K562 treated with DMSO at 1 percent for 24 hours (cell line): ENCODE measurements around the gene TMPRSS13. TPM values are rescaled to one million over a fixed set of nuclear protein-coding genes. Genes with fewer than 3 reads are reported as not detected.

Experiments
- total RNA-seq: library from RNA; unstranded; fragments of 300-600 nt; gene quantifications from 2 replicates; pipeline ENCODE4 v1.2.3, GENCODE V29; 2022; ENCODE audit warnings: low read depth; ENCODE audit not compliant: insufficient read depth

Gene TMPRSS13
- 0.36 and 0.57 TPM in 2 replicates for total RNA-seq

GRCh38 chr11:117929142-117929915 is at the start of gene TMPRSS13:
TSS of gene TMPRSS13 (minus strand) at chr11:117929402. CDS start at chr11:117929307, 95 bp downstream.

GRCh38 chr11:117876341-117877119 is 52.7 kb downstream of the TMPRSS13 start, which contains the start of gene FXYD6:
TSS of gene FXYD6 (minus strand) at chr11:117876658. CDS start at chr11:117842776, 33,882 bp downstream.

Other genes starting within 250 kb of the TMPRSS13 start
- not detected in 2 replicates for gene DSCAML1, start 132.2 kb downstream of the TMPRSS13 start, total RNA-seq
- not detected in 2 replicates for gene FXYD2, start 104.7 kb downstream of the TMPRSS13 start, total RNA-seq
- gene FXYD6, start 52.7 kb downstream of the TMPRSS13 start, total RNA-seq = not detected in 2 replicates
- 36.3 and 38.0 TPM in 2 replicates for gene IL10RA, start 57.0 kb upstream of the TMPRSS13 start, total RNA-seq
- 8.1 and 17.5 TPM in 2 replicates for gene TMPRSS4, start 147.7 kb upstream of the TMPRSS13 start, total RNA-seq
- gene SMIM35, start 157.6 kb upstream of the TMPRSS13 start, total RNA-seq = 0.12 TPM in 1 of 2 replicates, not detected in the other
- 0.06 TPM in 1 of 2 replicates, not detected in the other for gene SCN4B, start 223.4 kb upstream of the TMPRSS13 start, total RNA-seq
- not detected in 2 replicates for gene SCN2B, start 247.2 kb upstream of the TMPRSS13 start, total RNA-seq